ENCODE data around the gene DHX29. TPM values are rescaled to one million over a fixed set of nuclear protein-coding genes. Genes with fewer than 3 reads are reported as not detected.

DHX29 gene
- total RNA-seq, 1 experiment from 2014 or later, result 24.3 TPM

DNA sequence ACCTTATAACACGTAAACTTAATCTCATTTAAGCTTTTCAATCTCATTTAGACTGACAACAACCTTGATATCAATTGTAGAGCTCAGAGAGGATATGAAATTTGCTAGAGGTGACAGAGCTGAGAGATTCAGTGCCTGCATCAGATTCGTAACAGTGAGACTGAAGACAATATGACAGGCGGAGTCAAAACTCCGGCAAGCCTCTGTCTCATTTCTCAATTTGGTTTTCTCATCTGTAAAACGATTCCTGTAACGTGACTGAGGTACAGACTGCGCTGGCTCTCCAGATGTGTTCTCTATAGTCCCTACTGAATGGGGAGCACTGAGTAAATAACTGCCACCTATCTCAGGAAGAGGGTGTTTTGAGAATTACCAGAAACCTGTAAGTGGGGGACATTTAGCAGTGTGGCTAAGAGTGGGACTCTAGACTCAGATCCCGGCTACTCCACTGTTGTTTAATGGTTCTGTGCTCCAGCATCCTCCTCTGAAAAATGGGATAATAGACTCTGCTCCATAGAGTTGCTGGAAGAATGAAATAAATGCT, 77.3 kb downstream of the DHX29 start:
- no TSS peak for BruUV-seq (replicated peaks)
- intact Hi-C loops (cut with micrococcal nuclease), result no loop called here

GRCh38 chr5:55227664-55228430, 79.6 kb downstream of the DHX29 start:
- Histone ChIP-seq H3K27ac (ENCODE audit: low read depth, low read length) (peak overlapping the region; percentile 92), H3K9me2 (ENCODE audit: insufficient read depth) (no peaks in the 10 kb centered on the region), H3K4me1 (ENCODE audit: control insufficient read depth in 1 of 2, insufficient read depth in 2 of 2, low read length in 2 of 2) (peaks cover 10 to 26% of the 10 kb centered on the region in 2 experiments), H3K4me3 (replicated peaks in 1 of 2; ENCODE audit: low read depth in 1 of 2, low read length in 2 of 2) (peak overlapping the region; percentile 62 to 75), H3K9ac (ENCODE audit: low read length) (peak overlapping the region; percentile 85), H4K20me1 (ENCODE audit: insufficient read depth) (no peaks in the 10 kb centered on the region), H3K9me3 (ENCODE audit: control insufficient read depth in 1 of 2, insufficient read depth in 1 of 2, low read depth in 1 of 2, low read length in 2 of 2) (no peaks in the 10 kb centered on the region), H3K27me3 (ENCODE audit: insufficient read depth, low read length) (no peaks in the 10 kb centered on the region), H3K79me2 (ENCODE audit: insufficient read depth, low read length) (peaks cover 3% of the 10 kb centered on the region; the same call in 1 of the 2 replicates), H3K36me3 (ENCODE audit: control insufficient read depth in 1 of 2, insufficient read depth in 2 of 2, low read length in 2 of 2) (0 out of 4 replicates have a peak, but pooled peaks cover 0 to under 1% of the 10 kb centered on the region in 2 experiments), H2AFZ (ENCODE audit: low read depth, low read length, poor library complexity, severe bottlenecking) (peak overlapping the region; percentile 84), H3K4me2 (ENCODE audit: low read length) (peak overlapping the region; percentile 92)
- CTCF ChIA-PET, result no interaction called here
- intact Hi-C loops (cut with micrococcal nuclease), result loop anchor here (2.0 to 5.0 kb wide), 5 partner anchors 41 to 694 kb away; partner anchors contain the start of genes CDC20B, DHX29 and MTREX
- RAD21 ChIA-PET (ENCODE audit: low non-redundant PET in 1 of 2, low total read pairs in 2 of 2, uncharacterized antibody in 2 of 2, unreplicated experiment in 2 of 2), result no interaction called here
- ATAC-seq, result no peak
- no peak for DNase-seq (ENCODE audit: low read depth, low spot score)
- POLR2A ChIA-PET, result no interaction called here
- TSS peak; percentile 57 for BruUV-seq (replicated peaks)
- TF ChIP-seq JUND (IDR thresholded peaks at IDR 0.05), result no peak
- TF ChIP-seq, protein P1, sequence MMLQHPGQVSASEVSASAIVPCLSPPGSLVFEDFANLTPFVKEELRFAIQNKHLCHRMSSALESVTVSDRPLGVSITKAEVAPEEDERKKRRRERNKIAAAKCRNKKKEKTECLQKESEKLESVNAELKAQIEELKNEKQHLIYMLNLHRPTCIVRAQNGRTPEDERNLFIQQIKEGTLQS (IDR thresholded peaks at IDR 0.05), result no peak
- TF ChIP-seq EZH2 (IDR thresholded peaks at IDR 0.05), result no peak
- no peak for TF ChIP-seq REST (IDR thresholded peaks at IDR 0.05; ENCODE audit: low read depth)
- TF ChIP-seq TCF7L2 (IDR thresholded peaks at IDR 0.05; ENCODE audit: borderline replicate concordance, extremely low read depth, insufficient read depth, insufficient read length), result no peak
- peak; percentile 4 for TF ChIP-seq POLR2A (IDR thresholded peaks at IDR 0.05; ENCODE audit: borderline replicate concordance, extremely low read depth, insufficient read depth, insufficient read length)
- no peak for TF ChIP-seq EZH2phosphoT487 (IDR thresholded peaks at IDR 0.05; ENCODE audit: borderline replicate concordance)

More for the DNA sequence above, 77.3 kb downstream of the DHX29 start:
- no peak overlapping the region for H3K27ac ChIP-seq (ENCODE audit: low read depth, low read length)
- RAD21 ChIA-PET (ENCODE audit: low non-redundant PET in 1 of 2, low total read pairs in 2 of 2, uncharacterized antibody in 2 of 2, unreplicated experiment in 2 of 2), result no interaction called here
- no peak overlapping the region for H3K4me3 ChIP-seq (replicated peaks in 1 of 2; ENCODE audit: low read depth in 1 of 2, low read length in 2 of 2)
- no peaks in the 10 kb centered on the region for H3K9me3 ChIP-seq (ENCODE audit: control insufficient read depth in 1 of 2, insufficient read depth in 1 of 2, low read depth in 1 of 2, low read length in 2 of 2)
- H3K9ac ChIP-seq (ENCODE audit: low read length), result no peak overlapping the region
- peaks cover 2% of the 10 kb centered on the region; the same call in 1 of the 2 replicates for H3K79me2 ChIP-seq (ENCODE audit: insufficient read depth, low read length)
- POLR2A ChIA-PET, result no interaction called here
- H3K4me2 ChIP-seq (ENCODE audit: low read length), result no peak overlapping the region
- CTCF ChIA-PET, result no interaction called here
- H3K9me2 ChIP-seq (ENCODE audit: insufficient read depth), result no peaks in the 10 kb centered on the region
- no peak overlapping the region for H2AFZ ChIP-seq (ENCODE audit: low read depth, low read length, poor library complexity, severe bottlenecking)
- H4K20me1 ChIP-seq (ENCODE audit: insufficient read depth), result no peaks in the 10 kb centered on the region
- DNase-seq (ENCODE audit: low read depth, low spot score) (no peak), ATAC-seq (no peak)
- no peaks in the 10 kb centered on the region for H3K36me3 ChIP-seq (ENCODE audit: control insufficient read depth in 1 of 2, insufficient read depth in 2 of 2, low read length in 2 of 2)
- TF ChIP-seq EZH2 (IDR thresholded peaks at IDR 0.05) (no peak), SRF (IDR thresholded peaks at IDR 0.05; ENCODE audit: low read depth) (no peak), CEBPB (IDR thresholded peaks at IDR 0.05; ENCODE audit: low read depth) (no peak)
- TF ChIP-seq, protein P1 (IDR thresholded peaks at IDR 0.05), result no peak
- H3K27me3 ChIP-seq (ENCODE audit: insufficient read depth, low read length), result no peaks in the 10 kb centered on the region
- peaks cover 17 to 41% of the 10 kb centered on the region in 2 experiments for H3K4me1 ChIP-seq (ENCODE audit: control insufficient read depth in 1 of 2, insufficient read depth in 2 of 2, low read length in 2 of 2)

All from HCT116 (cell line).